HG02884 (cell line): ENCODE measurements around the gene MAMDC2.
A peak's percentile ranks its signal among the peaks of the same experiment; 100 is the strongest.
"Not testable (repeated sequence)": the region's sequence is repeated elsewhere in the genome, so short reads cannot be mapped to it uniquely, and the experiment has no call there.

Source experiments
- ATAC-seq: cut with Tn5 transposase; IDR thresholded peaks from one replicate; pipeline ENCODE4 v1.9.1; 2021; ENCODE audit warnings: mild to moderate bottlenecking, moderate library complexity; ENCODE audit not compliant: unreplicated experiment

MAMDC2 gene

DNA sequence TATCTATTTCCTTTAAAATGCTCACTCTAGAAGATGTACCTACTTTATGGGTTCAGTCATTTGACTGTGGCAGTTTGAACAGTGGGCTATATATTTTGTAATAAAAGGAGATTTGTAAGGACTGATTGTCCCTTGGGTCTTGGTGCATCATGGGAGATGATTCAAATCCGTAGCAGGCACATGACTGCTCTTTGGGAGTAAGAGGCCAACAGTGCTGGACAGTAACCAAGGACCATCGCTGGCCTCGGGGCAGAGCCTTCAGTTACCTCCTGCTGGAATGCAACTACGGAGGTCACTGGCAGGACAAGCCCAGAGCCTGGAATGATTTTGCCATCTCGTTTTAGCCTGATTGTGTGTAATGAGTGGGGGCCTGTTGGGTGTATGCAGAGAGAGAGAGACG, 7.0 kb upstream of the MAMDC2 start:
- no peak for ATAC-seq

- not testable (repeated sequence) for ATAC-seq
Observed at GRCh38 chr9:70038171-70038621, 5.5 kb upstream of the MAMDC2 start.

GRCh38 chr9:70040376-70040903, 3.2 kb upstream of the MAMDC2 start:
- ATAC-seq = no peak

DNA sequence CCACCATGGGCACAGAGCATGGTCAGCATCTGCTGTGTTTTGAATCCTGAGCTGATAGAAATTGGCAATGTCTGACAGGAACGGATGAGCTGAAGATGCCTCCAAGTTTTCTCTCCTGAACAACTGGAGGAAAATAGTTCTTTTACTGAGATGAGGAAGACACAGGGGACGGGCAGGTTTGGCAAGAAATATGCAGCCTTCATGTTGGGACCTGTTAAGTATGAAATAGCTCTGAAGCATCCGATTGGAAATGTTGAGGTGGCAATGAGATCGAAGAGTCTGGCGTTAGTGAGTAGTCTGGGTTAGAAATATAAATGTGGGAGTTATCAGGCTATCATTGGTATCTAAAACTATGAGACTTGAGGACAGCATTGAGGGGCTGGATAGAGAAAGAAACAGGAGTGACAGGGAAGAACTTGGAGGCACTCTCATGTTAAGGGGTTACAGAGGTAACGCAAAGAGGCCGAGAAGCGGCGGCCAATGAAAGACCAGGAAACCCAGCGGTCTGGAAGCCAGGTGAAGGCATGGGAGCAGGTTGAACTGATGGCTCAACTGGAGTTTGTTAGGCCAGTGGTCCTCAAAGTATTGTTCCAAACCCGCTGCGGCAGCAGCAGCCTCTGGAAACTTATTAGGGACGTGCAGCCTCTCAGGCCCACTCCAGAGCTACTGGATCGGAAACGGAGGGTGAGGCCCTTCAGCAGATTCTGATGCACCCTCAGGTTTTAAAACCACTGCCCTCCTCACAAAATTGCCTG, 1.0 kb upstream of the MAMDC2 start:
- no peak for ATAC-seq

DNA sequence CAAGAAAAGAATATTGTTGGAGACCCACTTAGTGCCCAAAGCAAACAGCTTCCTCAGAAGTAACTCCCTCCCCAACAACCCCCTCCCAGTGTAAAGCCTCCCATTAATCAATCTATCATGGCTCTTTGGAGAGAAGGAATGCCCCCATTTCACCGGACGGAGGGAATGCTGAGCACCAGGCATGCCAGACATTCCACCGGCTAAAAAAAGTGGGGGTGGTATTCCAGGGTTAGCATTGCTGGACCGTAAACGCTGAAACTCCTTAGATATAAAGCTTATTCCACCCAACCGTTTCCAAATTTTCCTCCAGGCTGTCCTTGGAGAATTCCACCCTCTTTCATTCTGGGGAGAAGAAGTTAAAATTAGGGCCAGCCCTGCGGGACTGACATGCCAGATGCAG, 363 bp upstream of the MAMDC2 start:
- no peak for ATAC-seq

- ATAC-seq = no peak
Observed at GRCh38 chr9:70044490-70045307, 1.1 kb downstream of the MAMDC2 start.

DNA sequence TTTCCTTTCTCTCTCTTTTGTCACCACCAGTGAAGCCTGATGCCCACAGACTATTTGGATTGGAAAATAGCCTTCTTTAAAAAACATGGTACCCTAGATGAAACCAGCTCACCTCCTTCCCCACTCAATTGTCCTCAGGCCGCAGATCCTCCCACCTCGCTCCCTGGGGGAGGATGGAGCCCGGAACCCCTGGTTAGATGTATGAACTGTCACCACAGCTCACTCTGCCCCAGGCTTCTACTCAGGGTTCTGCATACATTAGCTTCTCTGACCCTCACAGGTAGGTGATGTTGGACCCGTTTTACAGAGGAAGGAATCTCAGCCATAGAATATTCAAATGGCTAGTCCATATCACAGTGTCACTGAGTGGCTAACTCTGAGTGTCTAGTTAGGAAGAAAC, 1.8 kb downstream of the MAMDC2 start:
- ATAC-seq = no peak

DNA sequence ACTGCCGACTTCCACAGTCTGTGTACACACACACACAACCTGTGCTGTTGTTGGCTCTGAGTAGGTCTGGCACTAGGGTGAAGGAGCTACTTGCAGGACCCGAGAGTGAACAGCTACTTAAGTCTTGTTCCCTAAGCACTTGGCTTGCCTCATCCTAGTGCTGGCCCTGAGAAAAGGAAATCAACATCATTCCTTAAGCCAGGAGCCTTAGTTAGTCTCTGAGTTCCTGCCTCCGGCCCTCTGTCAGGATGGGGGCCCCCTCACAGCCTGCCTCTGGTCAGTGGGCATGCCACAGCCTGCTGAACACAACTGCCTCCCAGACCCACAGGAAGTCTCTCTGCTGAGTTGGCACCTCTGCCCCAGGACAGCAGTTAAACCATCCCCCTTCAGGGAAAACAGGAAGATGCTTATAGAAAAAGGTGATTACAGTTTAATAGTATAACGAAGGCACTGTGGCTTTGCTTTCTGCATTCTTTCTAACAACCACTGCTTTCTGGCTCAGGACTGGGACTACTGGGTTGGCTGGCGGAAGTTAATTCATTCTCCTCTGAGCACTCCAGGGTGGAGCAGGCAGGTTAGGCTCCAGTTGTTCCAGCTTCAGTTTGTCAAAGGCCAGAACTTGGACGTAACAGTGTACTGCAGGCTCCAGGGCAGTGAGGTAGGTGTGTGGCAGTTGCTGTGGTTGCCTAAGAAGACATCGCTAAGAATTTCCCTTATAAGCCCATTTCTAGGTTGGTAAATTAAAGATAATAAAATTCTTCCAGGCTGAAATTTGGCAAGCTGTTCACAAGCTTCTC, 2.8 kb downstream of the MAMDC2 start:
- no peak for ATAC-seq

DNA sequence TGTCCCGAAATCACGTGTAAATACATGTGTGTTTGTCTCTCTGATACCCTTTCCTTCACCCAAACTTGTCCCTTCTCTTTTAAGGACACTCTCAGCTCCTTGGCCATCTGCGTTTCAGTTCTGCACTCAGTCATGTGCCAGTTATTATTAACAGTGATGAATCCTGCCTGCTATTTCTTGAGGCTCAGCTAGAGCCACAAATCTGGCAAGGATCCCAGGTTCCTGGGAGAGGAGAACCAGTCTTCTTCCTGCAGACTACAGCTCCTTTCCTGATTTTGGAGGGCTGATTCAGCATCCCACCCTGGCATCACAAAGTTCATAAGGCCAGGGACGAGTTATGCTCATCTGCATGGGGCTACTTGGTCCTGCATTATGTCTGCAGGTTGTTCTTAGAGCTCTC, 5.6 kb downstream of the MAMDC2 start:
- ATAC-seq = no peak

- ATAC-seq = no peak
Observed at GRCh38 chr9:70049672-70050271, 6.1 kb downstream of the MAMDC2 start.

GRCh38 chr9:70052768-70053167, 9.1 kb downstream of the MAMDC2 start:
- ATAC-seq = no peak

DNA sequence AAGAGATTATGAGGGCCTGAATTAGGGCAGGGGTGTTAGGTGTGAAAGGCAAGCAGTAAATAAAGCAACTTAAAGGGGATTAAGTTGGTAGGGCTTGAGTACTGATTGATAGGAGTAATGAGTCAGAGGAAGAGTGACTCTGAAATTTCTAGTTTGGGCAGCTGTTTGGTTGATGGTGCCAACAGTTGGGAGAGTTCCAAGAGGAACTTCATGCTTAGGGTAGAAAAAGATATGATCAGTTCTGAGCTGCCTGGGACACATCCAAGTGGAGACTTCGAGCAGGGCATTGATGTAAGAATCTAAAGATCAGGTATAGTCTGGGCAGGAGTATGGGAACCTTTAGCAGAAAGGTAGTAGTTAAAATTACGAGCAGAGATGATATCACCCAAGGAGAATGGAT, 10.2 kb downstream of the MAMDC2 start:
- no peak for ATAC-seq

- ATAC-seq = no peak
Observed at GRCh38 chr9:70054521-70054920, 10.9 kb downstream of the MAMDC2 start.

DNA sequence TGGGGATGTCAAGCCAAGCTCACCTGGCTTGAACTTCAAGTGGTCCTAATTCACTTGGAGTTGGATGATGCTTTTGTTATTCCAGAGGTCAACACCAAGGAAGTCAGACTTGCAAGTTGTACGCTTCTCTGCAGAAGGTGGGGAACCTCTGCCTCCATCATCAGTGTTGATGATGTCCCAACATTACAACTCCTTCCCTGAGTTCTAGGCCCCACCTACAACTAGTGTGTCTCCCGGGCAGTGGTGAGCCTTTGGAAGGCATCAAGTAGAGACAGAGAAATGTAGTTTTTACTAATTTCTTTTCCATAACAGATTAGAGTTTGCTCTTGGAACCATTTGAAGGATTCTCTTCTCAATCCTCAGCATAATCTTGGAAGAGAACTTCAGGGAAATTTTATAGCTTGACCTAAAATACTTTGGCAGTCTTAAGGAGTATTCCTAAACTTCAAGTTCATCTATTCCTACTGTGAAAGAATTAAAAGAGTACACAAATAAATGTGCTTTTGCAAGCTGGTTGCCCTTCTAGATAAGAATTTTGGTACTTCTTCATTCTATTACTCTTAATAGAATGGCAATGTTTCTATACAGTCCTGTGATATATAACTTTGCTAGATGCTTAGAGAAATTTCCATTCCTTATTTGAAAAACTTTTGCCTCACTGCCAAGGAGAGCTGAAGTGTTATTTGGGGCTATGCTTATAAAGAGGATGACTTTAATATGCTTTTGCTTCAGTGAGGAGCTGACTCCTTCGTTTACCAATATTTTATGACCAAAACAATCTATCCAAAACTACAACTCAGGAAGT, 12.0 kb downstream of the MAMDC2 start:
- no peak for ATAC-seq

DNA sequence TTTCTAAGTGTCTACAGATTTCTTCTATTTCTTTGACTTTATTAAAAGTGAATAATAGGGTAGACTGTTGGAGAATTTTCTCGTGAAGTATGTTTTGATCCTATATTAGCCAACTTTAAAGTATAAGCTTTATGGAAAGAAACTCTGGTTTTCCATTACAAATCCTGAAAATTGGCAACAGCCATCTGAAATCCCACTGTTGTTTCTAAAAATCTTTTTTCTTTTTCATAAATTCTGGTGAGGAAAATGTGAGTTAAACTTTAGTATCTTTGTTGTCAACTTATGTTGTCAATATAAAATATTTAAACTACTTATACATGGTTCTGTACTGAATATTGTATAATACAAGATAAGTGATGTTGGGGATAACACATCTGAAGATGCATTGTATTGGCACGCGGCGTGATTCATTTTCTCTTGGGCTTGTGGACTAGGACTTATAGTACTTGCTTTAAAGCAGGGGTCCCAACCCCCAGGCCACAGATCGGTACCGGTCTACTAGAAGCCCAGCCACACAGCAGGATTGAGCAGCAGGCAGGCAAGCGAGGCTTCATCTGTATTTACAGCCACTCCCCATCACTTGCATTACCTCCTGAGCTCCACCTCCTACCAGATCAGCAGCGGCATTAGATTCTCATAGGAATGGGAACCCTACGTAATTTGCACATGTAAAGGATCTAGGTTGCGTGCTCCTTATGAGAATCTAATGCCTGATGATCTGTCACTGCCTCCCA, 12.7 kb downstream of the MAMDC2 start:
- ATAC-seq = no peak

DNA sequence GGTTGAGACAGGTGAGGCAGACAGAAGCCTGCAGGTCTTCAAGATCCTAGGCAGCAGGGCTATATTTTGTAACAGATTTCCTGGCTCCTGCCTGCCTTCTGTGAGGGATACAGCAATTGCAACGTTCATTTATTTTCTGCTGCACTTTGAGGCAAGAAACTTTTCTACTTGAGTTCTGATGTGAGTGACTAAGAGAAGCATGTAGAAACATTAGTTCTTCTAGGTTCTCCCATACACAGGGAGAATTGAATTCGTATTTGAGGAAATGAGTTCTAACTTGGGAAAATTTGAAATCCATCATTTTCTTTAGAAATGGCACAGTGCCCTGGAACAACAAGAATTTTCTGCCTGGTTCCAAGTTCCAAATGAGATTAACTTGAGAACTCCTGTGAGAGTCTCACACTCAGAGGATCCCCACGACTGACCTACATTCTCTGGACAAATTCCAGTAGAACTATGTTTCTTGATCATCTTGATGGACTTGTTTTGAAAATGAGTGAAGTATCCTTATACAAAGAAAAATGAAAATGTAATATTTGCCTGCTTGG, 15.0 kb downstream of the MAMDC2 start:
- ATAC-seq = no peak

DNA sequence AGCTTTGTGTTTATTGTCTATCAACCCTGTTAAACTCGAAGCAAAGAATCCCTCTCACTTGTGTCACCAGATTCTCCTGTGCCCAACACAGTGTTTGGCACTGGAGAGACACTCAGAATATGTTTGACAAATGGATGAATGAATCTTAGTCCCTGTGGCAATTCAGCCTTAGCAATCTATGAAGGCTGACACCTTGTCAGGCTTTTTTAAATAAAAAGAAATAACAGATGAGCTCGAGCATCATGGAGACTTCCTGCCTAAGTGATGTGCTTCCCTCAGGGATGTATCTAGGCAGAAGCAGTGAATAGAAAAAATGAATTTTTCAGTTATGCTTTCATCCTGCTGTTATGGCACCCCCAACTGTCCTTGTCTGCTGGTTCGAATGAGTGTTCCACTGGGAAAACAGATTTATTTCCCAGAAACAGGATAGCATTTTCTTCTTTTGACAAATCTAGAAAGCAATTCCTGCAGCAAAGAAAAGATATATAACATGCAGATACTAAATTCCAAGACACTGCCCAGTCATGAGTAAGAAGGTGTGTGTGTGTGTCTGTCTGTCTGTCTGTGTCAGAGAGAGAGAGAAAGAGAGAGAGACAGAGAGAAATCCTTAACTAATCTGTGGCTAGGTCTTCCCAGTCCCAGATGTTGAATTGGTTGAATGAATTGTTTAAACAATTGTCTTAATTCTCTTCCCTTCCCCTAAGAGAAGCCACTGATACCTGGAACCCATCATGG, 16.7 kb downstream of the MAMDC2 start:
- ATAC-seq = no peak

GRCh38 chr9:70060883-70061507, 17.3 kb downstream of the MAMDC2 start:
- ATAC-seq = peak; percentile 92
